Frontal cortex (tissue), 4 donors: Measurements from ENCODE around the gene KRTAP12-1. TPM values are rescaled to one million over a fixed set of nuclear protein-coding genes. Genes with fewer than 3 reads are reported as not detected.
"Not testable (repeated sequence)": the region's sequence is repeated elsewhere in the genome, so short reads cannot be mapped to it uniquely, and the experiment has no call there.

Experiments used
- DNase-seq, 2 donors: peaks; one replicate each; pipeline ENCODE4 v3.0.0; 2012; ENCODE audit warnings: low spot score in 2 of 2
- FAIRE-seq: peaks from 2 replicates; lab custom pipeline; 2012; peaks lifted over from hg19 to GRCh38; lab: Jason Lieb, UNC
- total RNA-seq: library from RNA; depleted of rRNA; stranded (reverse); fragments of >200 nt; gene quantifications from one replicate; pipeline ENCODE4 v1.2.3, GENCODE V29; 2014
- donor health status: control.
- donor health status: control.
- donor health status: control.

The KRTAP12-1 gene
- total RNA-seq, 1 donor from 2014 or later = not detected

- FAIRE-seq (no peak), DNase-seq (no peak)
These were observed 703 bp upstream of the KRTAP12-1 start for GRCh38 chr21:44682580-44683151.

DNA sequence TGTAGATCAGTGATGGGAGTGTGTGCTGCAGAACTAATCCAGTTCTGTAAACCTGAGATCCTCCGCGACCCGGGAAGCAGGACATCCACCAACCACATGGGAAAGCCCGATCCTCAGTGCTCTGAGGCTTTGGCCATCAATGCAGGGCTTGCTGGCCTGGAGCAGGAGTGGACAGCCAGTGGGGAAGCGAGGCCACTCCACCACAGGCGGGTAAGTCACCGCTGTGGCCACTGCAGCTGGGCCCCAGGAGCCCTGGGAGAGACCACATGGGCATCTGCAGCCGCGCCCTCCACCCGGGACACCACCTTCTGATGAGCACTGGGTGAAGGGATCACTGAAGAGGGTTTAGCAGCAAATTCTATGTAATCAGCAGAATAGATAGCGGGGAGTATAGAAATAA, 811 bp downstream of the KRTAP12-1 start:
- DNase-seq (no peak), FAIRE-seq (no peak)

DNA sequence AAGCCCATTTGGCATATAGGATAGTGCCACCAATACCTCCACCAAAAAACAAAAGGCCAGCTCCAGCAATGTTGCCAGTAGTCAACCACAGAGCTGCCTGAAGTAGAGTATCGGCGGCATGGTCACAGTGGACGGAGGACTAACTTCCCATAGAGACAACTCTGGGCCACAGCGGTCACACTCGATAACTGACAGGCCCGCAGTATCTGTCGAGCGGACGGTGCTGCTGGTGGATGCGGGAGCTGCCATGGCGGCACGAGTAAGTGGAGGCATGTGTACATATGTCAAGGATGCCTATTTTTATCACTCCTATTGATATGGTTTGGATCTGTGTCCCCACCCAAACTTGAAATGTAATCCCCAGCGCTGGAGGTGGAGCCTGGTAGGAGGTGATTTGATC, 4.1 kb downstream of the KRTAP12-1 start:
- no peak for DNase-seq
- FAIRE-seq = no peak

GRCh38 chr21:44671911-44672310, 10.1 kb downstream of the KRTAP12-1 start:
- FAIRE-seq = peak; percentile 23

DNA sequence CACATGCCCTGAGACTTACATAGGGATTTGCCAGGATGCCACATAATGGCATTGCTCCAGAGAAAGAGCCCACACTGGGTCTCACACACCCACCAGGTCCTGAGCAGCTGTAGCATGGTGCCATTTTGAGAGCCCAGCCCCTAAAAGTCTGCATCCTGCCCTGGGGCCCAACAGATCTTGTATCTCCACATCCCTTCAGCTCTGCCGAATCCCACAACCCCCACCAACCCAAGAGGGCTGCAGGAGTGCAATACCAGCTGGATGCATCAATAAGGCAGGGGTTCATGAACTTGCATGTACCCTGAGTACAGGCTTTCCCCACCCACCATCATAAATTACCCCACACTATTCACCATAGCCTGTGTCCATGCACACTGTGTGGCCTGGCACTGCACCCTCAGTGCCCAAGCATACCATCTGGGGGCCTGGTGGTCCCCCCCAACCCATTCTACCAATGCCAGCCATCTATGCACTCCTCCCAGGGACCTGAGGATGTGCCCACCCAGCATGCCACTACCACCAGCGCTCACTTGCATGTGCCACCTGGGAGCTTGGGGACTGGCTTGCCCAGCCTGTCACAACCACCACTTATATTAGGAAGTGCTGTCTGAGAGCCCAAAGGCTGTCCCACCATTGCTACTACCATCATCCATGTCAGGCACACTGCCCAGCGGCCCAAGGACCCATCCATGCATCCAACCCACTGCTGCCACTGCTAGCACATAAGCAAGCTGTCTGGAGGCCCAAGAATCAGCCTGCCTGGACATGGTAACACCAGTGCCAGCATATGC, 11.1 kb downstream of the KRTAP12-1 start:
- FAIRE-seq = no peak

More at GRCh38 chr21:44671911-44672310, 10.1 kb downstream of the KRTAP12-1 start:
- no peak for DNase-seq

DNA sequence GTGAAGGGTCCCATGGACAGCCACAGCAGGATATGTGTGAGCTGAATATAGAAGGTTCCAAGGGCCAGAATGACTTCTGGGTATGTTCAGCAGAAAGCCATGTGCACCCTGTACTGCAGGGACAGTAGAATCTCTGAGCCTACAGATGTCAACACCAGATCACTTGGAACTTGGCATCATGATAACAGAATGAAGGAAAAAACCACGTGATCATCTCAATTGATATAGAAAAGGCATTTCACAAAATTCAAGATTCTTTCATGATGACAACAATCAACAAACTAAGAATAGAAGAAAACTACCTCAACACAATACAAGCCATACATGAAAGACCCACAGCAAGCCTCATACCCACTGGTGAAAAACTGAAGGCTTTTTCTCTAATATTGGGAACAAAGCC, 14.4 kb downstream of the KRTAP12-1 start:
- DNase-seq = no peak
- FAIRE-seq = no peak

More for the DNA sequence above, 11.1 kb downstream of the KRTAP12-1 start:
- DNase-seq = no peak

DNA sequence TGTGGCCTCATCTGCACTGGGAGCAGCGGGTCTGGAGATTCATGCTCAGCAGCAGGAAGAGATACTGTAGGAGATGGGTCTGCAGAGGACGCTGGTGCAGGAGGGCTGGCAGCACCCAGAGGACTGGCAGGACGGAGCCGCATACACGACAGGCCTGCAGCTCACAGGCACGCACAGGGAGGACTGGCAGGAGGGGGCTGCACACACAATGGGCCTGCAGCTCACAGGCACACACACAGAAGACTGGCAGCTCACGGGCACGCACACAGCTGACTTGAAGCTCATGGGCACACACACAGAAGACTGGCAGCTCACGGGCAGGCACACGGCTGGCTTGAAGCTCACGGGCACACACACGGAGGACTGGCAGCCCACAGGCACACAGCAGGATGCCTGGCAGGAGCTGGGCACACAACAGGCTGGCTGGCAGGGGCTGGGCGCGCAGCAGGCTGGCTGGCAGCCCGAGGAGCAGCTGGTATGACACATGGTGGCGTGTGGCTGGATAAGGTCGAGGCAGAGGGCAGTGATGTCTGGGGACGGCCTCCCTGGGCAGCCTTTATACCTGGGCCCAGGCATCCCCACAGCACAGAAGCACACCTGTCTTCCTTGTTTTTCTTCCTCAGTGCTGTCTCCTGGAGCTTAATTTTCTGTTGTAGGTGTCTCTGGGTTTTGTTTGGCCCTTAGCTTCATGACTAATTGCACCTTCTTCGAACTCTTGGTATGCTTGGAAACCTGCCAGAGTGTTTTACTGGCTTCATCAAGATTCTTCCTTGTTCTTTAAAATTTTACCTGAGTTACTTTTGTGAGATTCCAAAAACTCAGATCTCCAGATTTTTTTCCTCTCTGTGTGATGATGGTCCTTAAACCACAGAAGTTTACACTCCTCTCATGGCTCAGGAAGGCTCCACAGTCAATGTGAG, 15.3 kb downstream of the KRTAP12-1 start, which contains the start of gene KRTAP12-2:
Gene KRTAP12-2 (minus strand): TSS at position 527 of the 920 bp plus-strand sequence. CDS start 41 bp downstream, at position 486.
- no peak for FAIRE-seq

DNA sequence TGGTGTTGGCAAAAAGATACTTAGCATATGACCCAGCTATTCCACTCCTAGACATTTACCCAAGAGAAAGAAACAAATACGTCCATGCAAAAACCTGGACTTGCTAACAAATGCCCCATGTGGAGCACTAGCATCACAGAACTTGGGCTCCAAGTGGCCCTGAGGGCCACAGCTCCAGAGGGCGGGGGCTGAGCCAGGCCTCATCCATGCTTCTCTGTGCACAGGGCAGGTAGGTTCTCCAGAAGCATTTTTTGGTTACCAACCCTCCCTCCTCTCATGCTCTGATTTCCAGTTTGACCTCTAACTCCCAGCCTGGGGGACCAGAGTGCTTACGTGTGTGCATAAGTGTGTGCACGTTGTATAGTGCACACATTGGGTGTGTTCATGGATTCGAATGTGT, 17.3 kb downstream of the KRTAP12-1 start:
- FAIRE-seq (no peak), DNase-seq (no peak)

More for the DNA sequence above, 15.3 kb downstream of the KRTAP12-1 start, which contains the start of gene KRTAP12-2:
- DNase-seq = no peak

- not testable (repeated sequence) for DNase-seq, FAIRE-seq
These were observed 20.4 kb downstream of the KRTAP12-1 start for GRCh38 chr21:44661567-44661966.

DNA sequence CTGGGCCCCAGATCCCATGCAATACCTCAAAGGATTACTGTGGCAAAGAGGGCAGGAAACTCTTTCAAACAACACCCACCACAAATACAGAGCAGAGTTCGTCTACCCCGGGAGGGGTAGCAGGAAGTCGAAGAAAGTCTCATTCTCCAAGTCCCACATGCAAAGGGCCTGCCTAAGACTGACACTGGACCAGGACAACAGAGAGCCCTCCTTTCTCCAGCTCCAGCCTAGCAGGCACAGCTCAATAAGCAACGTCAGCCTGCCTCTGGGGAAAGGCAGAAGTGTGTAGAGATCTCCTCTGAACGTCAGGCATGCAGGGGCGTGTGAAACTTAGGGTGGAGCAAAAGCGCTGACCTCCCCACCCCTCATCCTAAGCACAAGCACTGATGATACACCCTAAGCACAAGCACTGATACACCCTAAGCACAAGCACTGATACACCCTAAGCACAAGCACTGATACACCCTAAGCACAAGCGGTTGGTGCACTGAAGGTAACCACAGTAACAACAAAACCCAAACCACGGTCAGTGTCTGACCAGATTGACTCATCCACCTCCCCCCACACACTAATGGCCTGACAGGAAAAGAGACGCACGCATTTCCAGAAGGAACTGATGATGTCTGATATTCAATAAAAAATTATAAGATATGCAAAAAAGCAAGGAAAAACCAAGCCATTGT, 22.9 kb downstream of the KRTAP12-1 start:
- no peak for DNase-seq
- FAIRE-seq = no peak

DNA sequence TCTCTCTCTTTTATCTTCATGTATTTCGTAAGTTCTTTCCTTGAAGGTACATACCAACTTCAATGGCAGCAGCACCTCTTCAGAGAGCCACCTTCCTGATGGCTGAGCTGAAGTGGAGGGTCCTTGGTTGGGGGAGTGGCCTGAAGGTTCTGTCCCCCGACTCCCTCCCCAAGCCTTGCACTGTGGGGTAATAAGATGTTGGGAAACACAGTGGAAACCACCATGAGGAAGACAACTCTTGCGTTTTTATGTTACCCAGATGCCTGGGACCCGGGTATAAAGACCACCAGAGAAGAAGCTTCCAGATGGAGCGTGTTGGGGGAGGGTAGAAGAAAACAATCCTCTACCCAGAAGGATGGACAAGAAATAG, 23.4 kb downstream of the KRTAP12-1 start:
- DNase-seq = no peak
- FAIRE-seq = no peak

DNA sequence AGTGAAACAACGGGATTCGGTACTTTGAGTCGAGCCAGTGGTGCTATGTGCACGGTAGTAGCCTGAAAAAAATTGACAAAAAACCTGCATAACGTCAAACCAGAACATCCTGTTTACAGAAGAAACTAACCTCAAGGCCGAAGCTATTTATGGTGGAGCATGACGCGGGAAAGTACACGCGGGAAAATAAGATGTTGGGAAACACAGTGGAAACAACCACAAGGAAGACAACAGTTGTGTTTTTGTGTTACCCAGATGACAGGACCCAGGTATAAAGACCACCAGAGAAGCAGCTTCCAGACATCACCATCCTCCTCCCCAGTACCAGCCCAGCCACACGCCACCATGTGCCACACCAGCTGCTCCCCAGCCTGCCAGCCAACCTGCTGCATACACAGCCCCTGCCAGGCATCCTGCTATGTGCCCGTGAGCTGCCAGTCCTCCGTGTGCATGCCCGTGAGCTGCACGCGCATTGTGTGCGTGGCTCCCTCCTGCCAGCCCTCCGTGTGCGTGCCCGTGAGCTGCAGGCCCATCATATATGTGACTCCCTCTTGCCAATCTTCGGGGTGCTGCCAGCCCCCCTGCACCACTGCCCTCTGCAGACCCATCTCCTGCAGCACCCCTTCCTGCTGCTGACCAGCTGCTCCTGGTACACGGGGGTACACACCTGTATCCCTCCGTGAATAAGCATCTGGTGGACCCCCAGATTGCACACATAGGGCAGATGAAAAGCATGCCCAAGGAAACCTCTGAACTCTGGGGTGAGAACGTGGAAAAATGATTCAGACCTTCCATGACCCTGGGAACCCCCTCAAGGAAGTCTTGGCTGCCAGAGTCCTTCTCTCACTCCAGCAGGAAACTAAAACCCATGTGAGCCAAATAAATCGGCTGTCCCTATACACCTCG, 24.1 kb downstream of the KRTAP12-1 start, which contains the start of gene KRTAP12-3:
Gene KRTAP12-3 (plus strand): TSS at position 298 of the 906 bp plus-strand sequence. CDS start 48 bp downstream, at position 346.
- DNase-seq (no peak), FAIRE-seq (no peak)

DNA sequence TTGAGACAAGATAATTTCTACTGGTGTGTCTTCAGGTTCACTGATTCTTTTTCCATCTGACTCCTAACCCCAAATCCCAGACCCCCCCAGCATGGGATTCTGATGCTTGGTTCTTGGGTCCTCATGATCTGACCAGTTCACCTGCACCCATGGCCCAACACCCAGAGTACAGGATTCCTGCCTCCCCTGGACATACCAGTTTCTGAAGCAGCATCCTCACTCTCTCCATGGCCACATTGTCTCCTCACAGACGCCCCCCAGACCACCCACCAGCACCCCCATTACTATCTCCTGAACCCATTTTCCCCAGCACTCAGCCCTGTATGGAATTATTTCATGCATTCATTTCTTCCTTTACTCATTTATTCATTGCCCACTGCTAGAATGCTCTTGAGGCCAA, 25.1 kb downstream of the KRTAP12-1 start:
- FAIRE-seq (no peak), DNase-seq (no peak)

DNA sequence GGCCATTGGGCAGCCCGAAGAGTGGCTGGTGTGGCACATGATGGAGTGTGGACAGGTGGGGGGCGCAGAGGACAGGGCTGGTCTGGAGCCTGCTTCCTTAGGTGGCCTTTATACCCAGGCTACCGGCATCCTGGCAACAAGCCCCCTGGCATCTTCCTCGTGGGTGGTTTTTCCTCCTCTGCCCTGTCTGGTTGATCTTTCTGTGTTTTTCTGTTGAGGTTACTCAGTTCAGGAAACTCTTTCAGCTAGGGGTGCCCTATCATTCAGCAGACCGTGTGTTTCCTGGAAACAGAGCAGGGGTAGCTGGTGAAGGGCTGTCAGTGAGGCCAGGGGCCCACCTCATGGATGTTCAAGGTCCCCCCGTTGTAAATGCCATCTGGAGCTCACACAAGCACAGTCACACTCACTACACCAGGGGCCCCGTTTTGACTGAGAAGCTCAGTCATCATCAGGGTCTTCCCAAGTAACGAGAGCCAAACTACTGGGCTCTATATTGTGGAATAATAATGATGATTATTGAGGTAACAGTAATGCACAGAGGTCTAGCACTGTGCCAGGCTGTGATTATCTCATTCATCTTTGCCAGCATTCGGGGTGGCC, 27.3 kb downstream of the KRTAP12-1 start, which contains the start of gene KRTAP12-4:
Gene KRTAP12-4 (minus strand): TSS at position 84 of the 600 bp plus-strand sequence. CDS start 45 bp downstream, at position 39.
- FAIRE-seq = no peak
- no peak for DNase-seq

- no peak for DNase-seq
- no peak for FAIRE-seq
These were observed 28.0 kb downstream of the KRTAP12-1 start for GRCh38 chr21:44653656-44654575.

- FAIRE-seq (no peak), DNase-seq (no peak)
These were observed 28.8 kb downstream of the KRTAP12-1 start for GRCh38 chr21:44653123-44653522.
